Hepatocyte (in vitro differentiated cells): ENCODE measurements around the gene CDH11. TPM values are rescaled to one million over a fixed set of nuclear protein-coding genes. Genes with fewer than 3 reads are reported as not detected.

ENCODE experiments used
- DNase-seq: peaks from one replicate; pipeline ENCODE4 v3.0.0-alpha.2; 2016; ENCODE audit warnings: low spot score
- H2AFZ ChIP-seq: fragments of 200-600 bp; sonication (generic); 2 replicates; pipeline ENCODE4 v1.6.0; 2016; ENCODE audit warnings: antibody characterized with exemption, mild to moderate bottlenecking
- H3K27ac ChIP-seq: fragments of 200-600 bp; sonication (generic); 2 replicates; pipeline ENCODE4 v1.5.1; 2016; ENCODE audit warnings: mild to moderate bottlenecking
- H3K27me3 ChIP-seq: fragments of 200-600 bp; sonication (generic); 2 replicates; pipeline ENCODE4 v1.6.1; 2016
- H3K36me3 ChIP-seq: fragments of 200-600 bp; sonication (generic); replicated peaks from 2 replicates; pipeline ENCODE4 v1.5.1; 2016; ENCODE audit warnings: low read depth; ENCODE audit not compliant: insufficient read depth
- H3K4me1 ChIP-seq: fragments of 200-600 bp; sonication (generic); 2 replicates; pipeline ENCODE4 v1.5.1; 2016; ENCODE audit warnings: mild to moderate bottlenecking, moderate library complexity; ENCODE audit not compliant: insufficient read depth
- H3K4me2 ChIP-seq: fragments of 200-600 bp; sonication (generic); 2 replicates; pipeline ENCODE4 v1.6.0; 2016
- H3K4me3 ChIP-seq: fragments of 200-600 bp; sonication (generic); 2 replicates; pipeline ENCODE4 v1.5.1; 2016; ENCODE audit warnings: mild to moderate bottlenecking
- H3K79me2 ChIP-seq: fragments of 200-600 bp; sonication (generic); 2 replicates; pipeline ENCODE4 v1.6.0; 2017; ENCODE audit warnings: mild to moderate bottlenecking
- H3K9me2 ChIP-seq: fragments of 200-600 bp; sonication (generic); replicated peaks from 2 replicates; pipeline ENCODE4 v1.6.0; 2017; ENCODE audit warnings: mild to moderate bottlenecking; ENCODE audit not compliant: insufficient read depth
- H3K9me3 ChIP-seq: fragments of 200-600 bp; sonication (generic); 2 replicates; pipeline ENCODE4 v1.5.1; 2016; ENCODE audit warnings: low read depth, mild to moderate bottlenecking
- H4K20me1 ChIP-seq: fragments of 200-600 bp; sonication (generic); 2 replicates; pipeline ENCODE4 v1.6.0; 2016; ENCODE audit warnings: mild to moderate bottlenecking; ENCODE audit not compliant: insufficient read depth, poor library complexity, severe bottlenecking
- EZH2 ChIP-seq: fragments of 200-600 bp; sonication (generic); IDR thresholded peaks from 2 replicates; pipeline ENCODE4 v1.6.1; 2016; ENCODE audit warnings: antibody characterized with exemption, mild to moderate bottlenecking, borderline replicate concordance
- EZH2phosphoT487 ChIP-seq: fragments of 200-600 bp; sonication (generic); IDR thresholded peaks from one replicate; pipeline ENCODE4 v1.6.1; 2018; ENCODE audit warnings: antibody characterized with exemption, mild to moderate bottlenecking, low read depth, moderate library complexity; ENCODE audit not compliant: unreplicated experiment, severe bottlenecking
- WGBS: methylation state at CpG from one replicate; pipeline ENCODE4 v1.1.6; 2016; ENCODE audit warnings: low lambda C conversion rate; ENCODE audit errors: missing lambda C conversion rate; 5-methylcytosine and 5-hydroxymethylcytosine counted together
- polyA plus RNA-seq: library from polyadenylated mRNA; unstranded; fragments of >200 nt; fragmentation: Nextera tagmentation; extraction: Ambion mirVana; gene quantifications from 2 replicates; pipeline ENCODE4 v1.2.1, GENCODE V29; 2016
- total RNA-seq: library from RNA; depleted of rRNA; stranded (reverse); fragments of >200 nt; gene quantifications from 2 replicates; pipeline ENCODE4 v1.2.3, GENCODE V29; 2014
- TF ChIP-seq, protein P1 (sequence below): fragments of 200-600 bp; sonication (generic); IDR thresholded peaks from 2 replicates; pipeline ENCODE4 v1.5.1; 2016; ENCODE audit warnings: antibody characterized with exemption, mild to moderate bottlenecking; ENCODE audit not compliant: poor library complexity

The CDH11 gene
- total and polyA plus RNA-seq, 2 experiments from 2014 or later, result 148 to 289 TPM

DNA sequence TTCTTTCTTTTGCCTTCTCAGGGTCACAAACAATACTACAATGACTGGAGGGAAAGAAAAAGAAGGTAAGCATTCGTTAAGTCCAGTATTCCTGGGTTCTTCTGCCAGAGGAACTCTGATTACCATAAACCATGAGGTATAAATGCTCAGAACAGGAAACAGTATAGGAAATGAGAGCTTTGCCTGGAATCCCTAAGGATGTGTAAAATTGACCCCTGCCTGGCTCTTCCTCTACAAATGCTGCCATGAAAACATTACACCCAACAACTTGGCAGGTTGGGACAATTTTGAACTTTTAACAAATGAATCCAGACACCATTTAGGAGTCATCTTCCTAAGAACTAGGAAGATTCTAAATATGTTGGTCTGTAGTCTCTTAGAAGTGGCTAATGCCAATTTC lies 173.8 kb downstream of the CDH11 start:
- Histone ChIP-seq H2AFZ (no peak overlapping the region), H3K36me3 (peaks cover 5% of the 10 kb centered on the region), H3K9me3 (no peaks in the 10 kb centered on the region), H3K27ac (no peak overlapping the region), H3K4me2 (no peak overlapping the region), H3K27me3 (no peaks in the 10 kb centered on the region), H4K20me1 (no peaks in the 10 kb centered on the region), H3K4me3 (no peak overlapping the region), H3K79me2 (no peaks in the 10 kb centered on the region), H3K9me2 (no peaks in the 10 kb centered on the region), H3K4me1 (peaks cover 11% of the 10 kb centered on the region)
- no peak for TF ChIP-seq EZH2
- TF ChIP-seq, protein P1, sequence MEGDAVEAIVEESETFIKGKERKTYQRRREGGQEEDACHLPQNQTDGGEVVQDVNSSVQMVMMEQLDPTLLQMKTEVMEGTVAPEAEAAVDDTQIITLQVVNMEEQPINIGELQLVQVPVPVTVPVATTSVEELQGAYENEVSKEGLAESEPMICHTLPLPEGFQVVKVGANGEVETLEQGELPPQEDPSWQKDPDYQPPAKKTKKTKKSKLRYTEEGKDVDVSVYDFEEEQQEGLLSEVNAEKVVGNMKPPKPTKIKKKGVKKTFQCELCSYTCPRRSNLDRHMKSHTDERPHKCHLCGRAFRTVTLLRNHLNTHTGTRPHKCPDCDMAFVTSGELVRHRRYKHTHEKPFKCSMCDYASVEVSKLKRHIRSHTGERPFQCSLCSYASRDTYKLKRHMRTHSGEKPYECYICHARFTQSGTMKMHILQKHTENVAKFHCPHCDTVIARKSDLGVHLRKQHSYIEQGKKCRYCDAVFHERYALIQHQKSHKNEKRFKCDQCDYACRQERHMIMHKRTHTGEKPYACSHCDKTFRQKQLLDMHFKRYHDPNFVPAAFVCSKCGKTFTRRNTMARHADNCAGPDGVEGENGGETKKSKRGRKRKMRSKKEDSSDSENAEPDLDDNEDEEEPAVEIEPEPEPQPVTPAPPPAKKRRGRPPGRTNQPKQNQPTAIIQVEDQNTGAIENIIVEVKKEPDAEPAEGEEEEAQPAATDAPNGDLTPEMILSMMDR, result no peak
- no peak for DNase-seq
- WGBS, result 86% methylated on average over 1 of the region's 1 CpG

DNA sequence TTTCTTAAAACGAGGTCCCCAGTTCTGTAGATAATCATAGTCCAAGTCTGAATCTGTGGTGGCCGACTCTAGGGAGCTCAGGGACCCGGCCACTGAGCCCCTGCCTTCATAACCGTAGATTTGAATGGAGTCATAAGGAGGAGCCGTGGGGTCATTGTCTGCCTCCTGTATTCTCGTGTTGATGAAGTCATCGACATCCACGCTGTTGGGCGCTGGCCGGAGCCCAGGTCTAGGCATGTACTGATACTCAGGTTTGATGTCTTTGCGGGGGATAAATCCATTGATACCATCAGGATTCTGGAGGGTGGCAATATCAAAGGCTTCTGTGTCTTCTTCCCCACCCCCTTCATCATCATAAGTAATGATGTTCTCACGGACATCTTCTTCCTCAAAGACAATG lies 174.2 kb downstream of the CDH11 start:
- no peaks in the 10 kb centered on the region for H4K20me1 ChIP-seq
- no peaks in the 10 kb centered on the region for H3K9me3 ChIP-seq
- H3K4me3 ChIP-seq, result no peak overlapping the region
- no peak overlapping the region for H3K4me2 ChIP-seq
- no peak overlapping the region for H3K27ac ChIP-seq
- peaks cover 5% of the 10 kb centered on the region for H3K36me3 ChIP-seq
- no peaks in the 10 kb centered on the region for H3K9me2 ChIP-seq
- H3K79me2 ChIP-seq, result no peaks in the 10 kb centered on the region
- H3K27me3 ChIP-seq, result no peaks in the 10 kb centered on the region
- H3K4me1 ChIP-seq, result peaks cover 8% of the 10 kb centered on the region
- TF ChIP-seq, protein P1, result no peak
- no peak for TF ChIP-seq EZH2phosphoT487
- no peak for TF ChIP-seq EZH2
- H2AFZ ChIP-seq, result no peak overlapping the region
- DNase-seq, result no peak
- WGBS, result 96% methylated on average over 12 of the region's 12 CpGs

DNA sequence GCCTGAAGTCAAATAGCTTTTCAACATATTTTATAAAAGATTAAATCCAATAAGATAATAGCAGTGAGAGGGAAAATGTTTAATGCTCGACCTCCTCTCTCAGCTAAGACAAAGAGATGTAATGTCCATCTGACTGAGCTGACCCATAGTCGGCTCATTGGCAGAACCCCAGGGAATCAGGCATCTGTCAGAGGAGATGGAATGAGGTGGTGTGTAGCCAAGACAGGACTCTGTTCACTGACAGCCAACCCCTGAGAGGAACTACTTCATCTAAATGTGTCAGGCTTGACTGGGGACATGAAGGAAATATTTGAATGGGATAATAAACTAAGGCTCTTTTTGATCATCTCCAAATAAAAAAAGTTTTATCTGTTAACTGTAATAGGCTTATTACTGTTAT lies 188.0 kb downstream of the CDH11 start:
- DNase-seq, result no peak
- Histone ChIP-seq H3K9me2 (no peaks in the 10 kb centered on the region), H3K79me2 (no peaks in the 10 kb centered on the region)

More for the DNA sequence above, 188.0 kb downstream of the CDH11 start:
- no peak overlapping the region for H3K4me3 ChIP-seq
- TF ChIP-seq EZH2phosphoT487 (no peak), EZH2 (no peak)
- TF ChIP-seq, protein P1, result no peak
- no peak overlapping the region for H3K4me2 ChIP-seq
- H3K36me3 ChIP-seq, result no peaks in the 10 kb centered on the region
- 68% methylated on average over 2 of the region's 2 CpGs for WGBS
- H2AFZ ChIP-seq, result no peak overlapping the region
- no peak overlapping the region for H3K27ac ChIP-seq
- H3K9me3 ChIP-seq, result no peaks in the 10 kb centered on the region
- H4K20me1 ChIP-seq, result no peaks in the 10 kb centered on the region
- H3K4me1 ChIP-seq, result no peaks in the 10 kb centered on the region
- H3K27me3 ChIP-seq, result no peaks in the 10 kb centered on the region
